Measurements from ENCODE around the gene PROSER2. TPM values are rescaled to one million over a fixed set of nuclear protein-coding genes. Genes with fewer than 3 reads are reported as not detected.

PROSER2 gene
- total RNA-seq, 1 donor from 2014 or later, result 0.27 TPM

DNA sequence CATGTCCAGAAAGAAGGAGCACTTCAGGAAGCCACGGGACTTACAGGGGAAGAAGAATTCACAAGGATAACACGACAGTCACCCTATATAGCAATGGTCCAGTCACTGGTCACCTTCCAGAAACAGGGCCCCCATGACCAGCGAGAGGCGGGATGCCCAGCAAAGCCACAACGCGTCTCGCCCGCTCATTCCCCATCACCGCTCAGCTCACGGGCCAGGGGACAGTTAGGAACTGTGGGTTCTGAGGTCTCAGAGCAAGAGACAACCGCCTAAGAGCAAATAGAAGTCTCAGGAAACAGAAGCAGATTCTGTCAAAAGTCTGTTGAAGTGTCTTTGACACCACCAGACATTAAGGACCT is 71.9 kb downstream of the PROSER2 start:
- DNase-seq (no peak), ATAC-seq (ENCODE audit: low read depth) (no peak)
- no peaks in the 10 kb centered on the region for H3K36me3 Mint-ChIP-seq (ENCODE audit: low read depth)
- no peak for TF ChIP-seq CTCF (IDR thresholded peaks at IDR 0.05)
- no peaks in the 10 kb centered on the region for H3K27me3 Mint-ChIP-seq
- H3K4me1 Mint-ChIP-seq, result no peaks in the 10 kb centered on the region
- intact Hi-C loops (cut with micrococcal nuclease), result no loop called here
- H3K27ac Mint-ChIP-seq, result no peak overlapping the region
- no peaks in the 10 kb centered on the region for H3K9me3 Mint-ChIP-seq
- H3K4me3 Mint-ChIP-seq, result no peak overlapping the region
- CTCF ChIA-PET, result no interaction called here
- POLR2A ChIA-PET, result no interaction called here

GRCh38 chr10:11895598-11895997 is 72.4 kb downstream of the PROSER2 start:
- ATAC-seq (ENCODE audit: low read depth) (no peak), DNase-seq (no peak)
- Mint-ChIP-seq H3K4me1 (no peaks in the 10 kb centered on the region), H3K27ac (no peak overlapping the region), H3K4me3 (no peak overlapping the region), H3K27me3 (no peaks in the 10 kb centered on the region), H3K36me3 (ENCODE audit: low read depth) (no peaks in the 10 kb centered on the region), H3K9me3 (no peaks in the 10 kb centered on the region)
- intact Hi-C loops (cut with micrococcal nuclease), result no loop called here
- POLR2A ChIA-PET, result no interaction called here
- CTCF ChIA-PET, result interaction anchor here (0.6 kb wide), 1 partner anchor 446 kb away, joined by 3 read pairs; no protein-coding TSS in a partner anchor
- TF ChIP-seq CTCF (IDR thresholded peaks at IDR 0.05), result no peak

DNA sequence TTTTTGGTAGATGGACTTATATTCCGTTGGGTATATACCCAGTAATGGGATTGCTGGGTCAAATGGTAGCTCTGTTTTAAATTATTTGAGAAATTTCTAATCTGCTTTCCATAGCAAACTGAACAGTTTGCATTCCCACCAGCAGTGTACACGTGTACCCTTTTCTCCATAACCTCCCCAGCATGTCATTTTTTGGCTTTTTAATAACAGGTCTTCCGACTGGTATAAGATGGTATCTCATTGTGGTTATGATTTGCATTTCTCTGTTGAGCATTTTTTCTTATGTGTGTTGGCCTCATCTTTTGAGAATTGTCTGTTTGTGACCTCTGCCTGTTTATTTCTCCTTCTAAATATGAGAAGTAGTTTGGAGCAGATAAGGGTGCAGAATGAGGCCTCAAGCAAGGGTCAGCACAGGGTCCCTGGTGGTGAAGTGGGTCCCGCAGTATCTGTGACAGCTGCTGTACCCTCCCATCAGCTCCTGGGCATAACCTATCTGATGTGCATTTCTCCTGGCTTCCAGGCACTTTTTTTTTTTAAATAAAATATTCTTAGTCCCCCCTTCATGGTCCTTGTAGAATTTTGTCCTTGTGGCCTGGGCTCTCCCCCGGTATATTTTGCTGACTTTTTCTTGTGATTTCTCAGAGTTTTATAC is 73.5 kb downstream of the PROSER2 start:
- CTCF ChIA-PET, result no interaction called here
- H3K9me3 Mint-ChIP-seq, result no peaks in the 10 kb centered on the region
- no peak overlapping the region for H3K4me3 Mint-ChIP-seq
- no peaks in the 10 kb centered on the region for H3K4me1 Mint-ChIP-seq
- ATAC-seq (ENCODE audit: low read depth) (no peak), DNase-seq (no peak)
- POLR2A ChIA-PET, result interaction anchor here (0.6 kb wide), 1 partner anchor 1206 kb away, joined by 9 read pairs; no protein-coding TSS in a partner anchor
- H3K27ac Mint-ChIP-seq, result no peak overlapping the region
- TF ChIP-seq CTCF (IDR thresholded peaks at IDR 0.05), result no peak
- intact Hi-C loops (cut with micrococcal nuclease), result no loop called here
- H3K36me3 Mint-ChIP-seq (ENCODE audit: low read depth), result no peaks in the 10 kb centered on the region
- no peaks in the 10 kb centered on the region for H3K27me3 Mint-ChIP-seq

DNA sequence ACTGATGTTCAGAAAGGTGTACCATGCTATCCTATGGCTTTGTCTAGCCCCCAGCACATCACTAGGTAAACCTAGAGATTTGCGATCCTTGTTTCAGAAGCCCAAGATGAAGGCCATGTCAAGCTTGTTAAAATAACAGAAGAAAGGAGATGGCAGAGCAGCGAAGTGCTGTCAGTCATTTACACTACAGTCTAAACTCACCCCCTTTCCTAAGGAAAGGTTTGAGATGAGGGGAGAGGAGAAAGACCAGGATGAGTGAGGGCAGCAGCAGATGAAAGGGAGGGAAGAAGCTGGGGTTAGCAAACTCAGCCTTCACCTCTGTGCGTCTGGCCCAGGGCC is 74.8 kb downstream of the PROSER2 start:
- Mint-ChIP-seq H3K27ac (no peak overlapping the region), H3K4me3 (no peak overlapping the region), H3K36me3 (ENCODE audit: low read depth) (no peaks in the 10 kb centered on the region), H3K9me3 (no peaks in the 10 kb centered on the region), H3K4me1 (no peaks in the 10 kb centered on the region), H3K27me3 (peaks cover under 1% of the 10 kb centered on the region)
- POLR2A ChIA-PET, result no interaction called here
- DNase-seq, result no peak
- CTCF ChIA-PET, result no interaction called here
- no peak for ATAC-seq (ENCODE audit: low read depth)
- no peak for TF ChIP-seq CTCF (IDR thresholded peaks at IDR 0.05)
- intact Hi-C loops (cut with micrococcal nuclease), result no loop called here

- H3K27me3 Mint-ChIP-seq, result peaks cover 2% of the 10 kb centered on the region
- H3K4me1 Mint-ChIP-seq, result no peaks in the 10 kb centered on the region
- intact Hi-C loops (cut with micrococcal nuclease), result no loop called here
- POLR2A ChIA-PET, result no interaction called here
- H3K9me3 Mint-ChIP-seq, result no peaks in the 10 kb centered on the region
- H3K36me3 Mint-ChIP-seq (ENCODE audit: low read depth), result no peaks in the 10 kb centered on the region
- CTCF ChIA-PET, result no interaction called here
- no peak for DNase-seq
- no peak for ATAC-seq (ENCODE audit: low read depth)
- H3K4me3 Mint-ChIP-seq, result no peak overlapping the region
- no peak for TF ChIP-seq CTCF (IDR thresholded peaks at IDR 0.05)
- no peak overlapping the region for H3K27ac Mint-ChIP-seq
Observed at GRCh38 chr10:11898372-11899066, 75.4 kb downstream of the PROSER2 start.
